ENCODE results near the gene SPATA31C2.

DNA sequence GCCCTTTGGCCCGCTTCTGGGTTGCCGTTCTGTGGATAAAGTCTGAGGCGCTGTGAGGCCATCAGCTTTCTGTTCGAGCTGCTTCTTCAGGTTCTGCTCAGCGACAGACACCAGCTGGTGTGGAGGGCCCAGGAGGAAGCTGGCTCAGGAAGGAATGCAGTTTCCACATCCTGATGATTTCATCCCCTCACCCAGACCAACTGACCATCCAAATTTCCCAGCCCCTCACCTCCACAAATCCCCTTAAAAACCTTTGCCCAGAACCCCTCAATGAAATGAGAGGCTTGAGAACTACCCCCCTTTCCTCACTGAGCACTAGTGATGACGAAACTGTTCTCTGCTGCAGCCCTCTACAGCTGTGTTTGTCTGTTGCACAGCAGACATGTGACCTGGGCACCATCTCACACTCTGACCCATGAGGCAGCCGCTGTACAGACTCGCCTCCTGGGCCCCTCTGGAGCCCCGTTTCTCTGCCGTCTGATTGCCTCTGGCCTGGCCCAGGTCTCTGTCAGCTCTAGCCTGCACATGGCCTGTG lies 45.4 kb downstream of the SPATA31C2 start:
- no peak for TF ChIP-seq POLR2A (IDR thresholded peaks at IDR 0.05; ENCODE audit: low read depth, low read length)
- no peak for TF ChIP-seq POU2F2 (IDR thresholded peaks at IDR 0.05; ENCODE audit: low read depth, low read length)

All from GM12891 (cell line).